Ovary (tissue), 3 donors: ENCODE measurements around the gene FBN1.

Experiments used
- EP300 ChIP-seq: sonication (generic); formaldehyde crosslinking; IDR thresholded peaks from one replicate; pipeline ENCODE4 v1.6.1; 2017; ENCODE audit warnings: antibody characterized with exemption
- POLR2A ChIP-seq: fragments of 450-650 bp; IDR thresholded peaks from one replicate; pipeline ENCODE4 v1.6.1; 2017; ENCODE audit warnings: antibody characterized with exemption, mild to moderate bottlenecking, moderate library complexity
- TF ChIP-seq, protein P1 (sequence below), 3 donors: fragments of 450-650 bp in 2 of 3; fragments of 200-600 bp in 1 of 3; IDR thresholded peaks; one replicate each; pipeline versions ENCODE4 v1.5.1 to v1.8.0; 2016 to 2022; ENCODE audit warnings: antibody characterized with exemption in 3 of 3, mild to moderate bottlenecking in 1 of 3
- donor health status: DM: no; HTN: no; CAD: no.

DNA sequence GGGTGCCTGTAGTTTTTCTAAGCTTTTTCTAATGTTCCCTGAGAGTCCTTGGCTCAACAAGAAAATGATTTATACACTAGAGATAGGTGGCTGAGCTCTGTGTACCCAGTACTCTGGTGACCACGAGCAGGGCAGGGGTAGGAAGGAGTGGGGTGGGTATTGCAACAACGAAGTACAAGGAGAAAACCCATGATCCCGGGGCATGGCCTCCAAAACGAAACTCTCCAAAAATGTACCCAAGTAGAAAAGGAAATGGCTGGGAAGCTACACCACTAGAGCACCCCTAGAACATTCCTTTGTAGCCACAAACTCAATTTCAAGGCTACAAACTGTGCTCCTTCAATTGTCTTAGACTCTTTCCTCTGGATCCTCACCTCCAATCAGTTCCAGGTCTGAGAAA lies 175.4 kb downstream of the FBN1 start:
- TF ChIP-seq POLR2A = no peak
- TF ChIP-seq, protein P1, sequence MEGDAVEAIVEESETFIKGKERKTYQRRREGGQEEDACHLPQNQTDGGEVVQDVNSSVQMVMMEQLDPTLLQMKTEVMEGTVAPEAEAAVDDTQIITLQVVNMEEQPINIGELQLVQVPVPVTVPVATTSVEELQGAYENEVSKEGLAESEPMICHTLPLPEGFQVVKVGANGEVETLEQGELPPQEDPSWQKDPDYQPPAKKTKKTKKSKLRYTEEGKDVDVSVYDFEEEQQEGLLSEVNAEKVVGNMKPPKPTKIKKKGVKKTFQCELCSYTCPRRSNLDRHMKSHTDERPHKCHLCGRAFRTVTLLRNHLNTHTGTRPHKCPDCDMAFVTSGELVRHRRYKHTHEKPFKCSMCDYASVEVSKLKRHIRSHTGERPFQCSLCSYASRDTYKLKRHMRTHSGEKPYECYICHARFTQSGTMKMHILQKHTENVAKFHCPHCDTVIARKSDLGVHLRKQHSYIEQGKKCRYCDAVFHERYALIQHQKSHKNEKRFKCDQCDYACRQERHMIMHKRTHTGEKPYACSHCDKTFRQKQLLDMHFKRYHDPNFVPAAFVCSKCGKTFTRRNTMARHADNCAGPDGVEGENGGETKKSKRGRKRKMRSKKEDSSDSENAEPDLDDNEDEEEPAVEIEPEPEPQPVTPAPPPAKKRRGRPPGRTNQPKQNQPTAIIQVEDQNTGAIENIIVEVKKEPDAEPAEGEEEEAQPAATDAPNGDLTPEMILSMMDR (IDR thresholded peaks at IDR 0.05) = no peak
- no peak for TF ChIP-seq EP300
